Gastroesophageal sphincter (tissue), 4 donors: Measurements from ENCODE around the gene RAB32. TPM values are rescaled to one million over a fixed set of nuclear protein-coding genes. Genes with fewer than 3 reads are reported as not detected.

Experiments
- ATAC-seq: fragments of 150-250 bp; one replicate; pipeline ENCODE4 v1.9.1; 2016; ENCODE audit warnings: mild to moderate bottlenecking, moderate library complexity
- H3K27ac ChIP-seq, 4 donors: fragments of 200-600 bp; sonication (generic) in 3 of 4; 1 replicate in 3 of 4; 2 replicates in 1 of 4; pipeline ENCODE4 v1.5.1; 2016 to 2019
- H3K27me3 ChIP-seq: fragments of 200-600 bp; sonication (generic); one replicate; pipeline ENCODE4 v1.5.1; 2019
- H3K36me3 ChIP-seq, 2 donors: fragments of 200-600 bp; sonication (generic); one replicate each; pipeline ENCODE4 v1.5.1; 2019; ENCODE audit warnings: control low read depth in 1 of 2
- H3K4me1 ChIP-seq, 3 donors: fragments of 200-600 bp; sonication (generic); 1 replicate in 2 of 3; 2 replicates in 1 of 3; pipeline ENCODE4 v1.5.1; 2016 to 2019; ENCODE audit warnings: control low read depth in 2 of 3
- H3K4me3 ChIP-seq, 2 donors: fragments of 200-600 bp; sonication (generic); one replicate each; pipeline ENCODE4 v1.5.1; 2019; ENCODE audit warnings: mild to moderate bottlenecking in 1 of 2, moderate library complexity in 1 of 2
- H3K9me3 ChIP-seq, 3 donors: fragments of 200-600 bp; sonication (generic); one replicate each; pipeline ENCODE4 v1.5.1; 2017 to 2019; ENCODE audit warnings: control low read depth in 2 of 3
- EP300 ChIP-seq: sonication (generic); formaldehyde crosslinking; IDR thresholded peaks from one replicate; pipeline ENCODE4 v1.6.1; 2017; ENCODE audit warnings: antibody characterized with exemption, mild to moderate bottlenecking
- POLR2A ChIP-seq, 2 donors: fragments of 450-650 bp; IDR thresholded peaks; one replicate each; pipeline ENCODE4 v1.6.1; 2017; ENCODE audit warnings: antibody characterized with exemption in 2 of 2, mild to moderate bottlenecking in 2 of 2, moderate library complexity in 1 of 2
- POLR2AphosphoS5 ChIP-seq: sonication (generic); formaldehyde crosslinking; IDR thresholded peaks from one replicate; pipeline ENCODE4 v1.6.1; 2017; ENCODE audit warnings: antibody characterized with exemption
- WGBS, 2 donors: methylation state at CpG; one replicate each; pipeline ENCODE4 v1.1.5; 2018; ENCODE audit warnings: low coverage in 1 of 2; 5-methylcytosine and 5-hydroxymethylcytosine counted together
- total RNA-seq, 4 donors: library from RNA; depleted of rRNA; stranded (reverse); fragments of >200 nt; gene quantifications; one replicate each; pipeline ENCODE4 v1.1.0, GENCODE V29; 2016
- TF ChIP-seq, protein P1 (sequence below), 4 experiments: fragments of 200-600 bp in 2 of 4; fragments of 450-650 bp in 2 of 4; sonication (generic) in 1 of 4; IDR thresholded peaks; one replicate each; pipeline ENCODE4 v1.5.1; 2017 to 2019; ENCODE audit warnings: antibody characterized with exemption in 4 of 4, mild to moderate bottlenecking in 2 of 4, moderate library complexity in 2 of 4

The RAB32 gene
- total RNA-seq, 4 donors from 2014 or later, result 23.0 to 47.4 (median 34.1) TPM

DNA sequence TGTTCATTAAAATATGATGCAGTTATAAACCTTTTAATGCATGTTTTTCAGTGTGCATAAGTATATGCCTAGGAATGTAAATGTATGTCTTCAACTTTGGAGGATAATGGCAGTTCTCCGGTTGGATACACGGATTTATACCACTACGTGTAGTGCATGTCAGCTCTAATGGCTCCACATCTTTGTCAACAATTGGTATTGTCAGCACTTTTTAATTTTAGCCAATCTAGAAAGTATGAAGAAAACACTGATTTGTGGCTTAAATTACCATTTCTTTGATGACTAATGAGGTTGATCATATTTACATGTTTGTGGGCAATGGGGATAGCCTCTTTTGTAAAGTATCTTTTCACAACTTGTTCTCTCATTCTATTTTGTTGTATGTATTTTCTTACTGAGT lies 10.9 kb upstream of the RAB32 start:
- Histone ChIP-seq H3K27ac (no peak overlapping the region), H3K4me3 (no peak overlapping the region), H3K36me3 (no peaks in the 10 kb centered on the region), H3K4me1 (no peaks in the 10 kb centered on the region), H3K9me3 (no peaks in the 10 kb centered on the region), H3K27me3 (no peaks in the 10 kb centered on the region)
- no peak for TF ChIP-seq POLR2AphosphoS5
- TF ChIP-seq POLR2A (IDR thresholded peaks at IDR 0.05), result no peak
- TF ChIP-seq, protein P1, sequence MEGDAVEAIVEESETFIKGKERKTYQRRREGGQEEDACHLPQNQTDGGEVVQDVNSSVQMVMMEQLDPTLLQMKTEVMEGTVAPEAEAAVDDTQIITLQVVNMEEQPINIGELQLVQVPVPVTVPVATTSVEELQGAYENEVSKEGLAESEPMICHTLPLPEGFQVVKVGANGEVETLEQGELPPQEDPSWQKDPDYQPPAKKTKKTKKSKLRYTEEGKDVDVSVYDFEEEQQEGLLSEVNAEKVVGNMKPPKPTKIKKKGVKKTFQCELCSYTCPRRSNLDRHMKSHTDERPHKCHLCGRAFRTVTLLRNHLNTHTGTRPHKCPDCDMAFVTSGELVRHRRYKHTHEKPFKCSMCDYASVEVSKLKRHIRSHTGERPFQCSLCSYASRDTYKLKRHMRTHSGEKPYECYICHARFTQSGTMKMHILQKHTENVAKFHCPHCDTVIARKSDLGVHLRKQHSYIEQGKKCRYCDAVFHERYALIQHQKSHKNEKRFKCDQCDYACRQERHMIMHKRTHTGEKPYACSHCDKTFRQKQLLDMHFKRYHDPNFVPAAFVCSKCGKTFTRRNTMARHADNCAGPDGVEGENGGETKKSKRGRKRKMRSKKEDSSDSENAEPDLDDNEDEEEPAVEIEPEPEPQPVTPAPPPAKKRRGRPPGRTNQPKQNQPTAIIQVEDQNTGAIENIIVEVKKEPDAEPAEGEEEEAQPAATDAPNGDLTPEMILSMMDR (IDR thresholded peaks at IDR 0.05), result no peak
- TF ChIP-seq EP300, result no peak
- WGBS, 2 donors, result 89 to 96% methylated on average over 3 of the region's 3 CpGs
- ATAC-seq, result no peak

- H3K27me3 ChIP-seq, result no peaks in the 10 kb centered on the region
- H3K36me3 ChIP-seq, result no peaks in the 10 kb centered on the region
- TF ChIP-seq, protein P1 (IDR thresholded peaks at IDR 0.05), result no peak
- TF ChIP-seq POLR2AphosphoS5, result no peak
- TF ChIP-seq EP300, result no peak
- TF ChIP-seq POLR2A (IDR thresholded peaks at IDR 0.05), result no peak
- peak overlapping the region; percentile 62 to 70 for H3K4me3 ChIP-seq
- H3K9me3 ChIP-seq, result no peaks in the 10 kb centered on the region
- no peak for ATAC-seq
- peak overlapping the region; percentile 90 to 99 (median 92) for H3K27ac ChIP-seq
- H3K4me1 ChIP-seq, result peaks cover 11 to 32% (median 11%) of the 10 kb centered on the region in 3 donors
- 60 to 67% methylated on average over 3 to 9 of the region's 9 CpGs for WGBS, 2 donors
These were observed 787 bp upstream of the RAB32 start for GRCh38 chr6:146542881-146543210.

- H3K4me3 ChIP-seq, result peak overlapping the region; percentile 62 to 70
- 0 to 7% methylated on average over 1 to 10 of the region's 33 CpGs for WGBS, 2 donors
- peak overlapping the region; percentile 90 to 99 (median 92) for H3K27ac ChIP-seq
- H3K4me1 ChIP-seq, result peaks cover 11 to 44% (median 11%) of the 10 kb centered on the region in 3 donors
- no peaks in the 10 kb centered on the region for H3K9me3 ChIP-seq
- no peaks in the 10 kb centered on the region for H3K36me3 ChIP-seq
- no peaks in the 10 kb centered on the region for H3K27me3 ChIP-seq
- peak; percentile 9 for ATAC-seq
- TF ChIP-seq, protein P1 (IDR thresholded peaks at IDR 0.05), result no peak
- no peak for TF ChIP-seq POLR2A (IDR thresholded peaks at IDR 0.05)
These were observed 445 bp downstream of the RAB32 start for GRCh38 chr6:146543940-146544615.

- 18 to 26% methylated on average over 4 to 7 of the region's 11 CpGs for WGBS, 2 donors
- H3K27me3 ChIP-seq, result no peaks in the 10 kb centered on the region
- ATAC-seq, result no peak
- H3K4me1 ChIP-seq, result peaks cover 11 to 45% (median 11%) of the 10 kb centered on the region in 3 donors
- no peaks in the 10 kb centered on the region for H3K9me3 ChIP-seq
- TF ChIP-seq POLR2AphosphoS5 (no peak), POLR2A (IDR thresholded peaks at IDR 0.05) (no peak), EP300 (no peak)
- TF ChIP-seq, protein P1 (IDR thresholded peaks at IDR 0.05), result no peak
- peaks cover 0 to 6% of the 10 kb centered on the region in 2 donors for H3K36me3 ChIP-seq
- peak overlapping the region; percentile 90 to 99 (median 92) for H3K27ac ChIP-seq
- peak overlapping the region; percentile 62 to 70 for H3K4me3 ChIP-seq
These were observed 1.1 kb downstream of the RAB32 start for GRCh38 chr6:146544616-146545182.

DNA sequence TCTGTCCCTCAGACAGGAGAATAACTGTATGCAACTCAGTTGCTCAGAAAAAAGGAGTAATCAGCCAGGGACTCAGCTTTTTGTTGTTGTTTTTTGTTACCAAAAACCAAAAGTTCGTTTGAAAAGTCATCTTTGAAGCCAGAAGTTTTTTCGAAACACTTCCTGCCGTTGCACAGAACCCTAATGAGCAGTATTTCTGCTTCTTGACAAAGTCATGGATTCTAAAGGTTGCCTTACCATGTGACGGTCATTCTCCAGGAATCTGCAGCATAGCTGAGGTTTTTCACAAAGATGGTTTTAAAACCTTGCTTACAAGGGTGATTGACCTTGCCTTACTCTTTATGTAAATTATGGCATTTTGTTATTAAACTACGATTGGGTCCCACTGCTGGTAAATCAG lies 1.9 kb downstream of the RAB32 start:
- Histone ChIP-seq H3K4me1 (peaks cover 11 to 45% (median 11%) of the 10 kb centered on the region in 3 donors), H3K4me3 (peak overlapping the region; percentile 62 to 70), H3K27me3 (no peaks in the 10 kb centered on the region), H3K27ac (peak overlapping the region; percentile 90 to 99 (median 92)), H3K9me3 (no peaks in the 10 kb centered on the region), H3K36me3 (peaks cover 0 to 15% of the 10 kb centered on the region in 2 donors)
- TF ChIP-seq POLR2A (IDR thresholded peaks at IDR 0.05), result no peak
- WGBS, 2 donors, result 21 to 31% methylated on average over 5 of the region's 5 CpGs
- no peak for ATAC-seq
